ENCODE data around the gene CLEC10A.
"Not testable (repeated sequence)": the region's sequence is repeated elsewhere in the genome, so short reads cannot be mapped to it uniquely, and the experiment has no call there.

Gene CLEC10A

DNA sequence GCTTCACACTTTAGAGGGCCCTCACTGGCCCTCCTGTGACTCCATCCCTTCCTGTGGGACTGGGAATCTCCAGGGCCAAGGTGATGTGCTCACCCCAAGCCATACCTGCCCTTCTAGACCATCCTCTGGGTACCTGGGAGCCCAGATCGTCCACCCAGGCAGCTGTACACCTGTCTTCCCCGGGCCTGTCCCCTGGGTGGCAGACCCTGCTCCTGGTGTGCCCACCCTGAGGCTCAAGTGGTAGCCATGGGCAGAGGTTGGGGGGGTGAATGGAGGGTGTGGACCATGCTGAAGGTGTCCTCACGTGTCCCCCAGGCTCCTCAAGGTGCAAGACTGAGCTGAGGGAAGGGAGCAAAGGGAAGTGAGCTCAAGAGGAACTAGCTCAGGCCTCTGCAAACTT lies 9.3 kb downstream of the CLEC10A start:
- DNase-seq: no peak

DNA sequence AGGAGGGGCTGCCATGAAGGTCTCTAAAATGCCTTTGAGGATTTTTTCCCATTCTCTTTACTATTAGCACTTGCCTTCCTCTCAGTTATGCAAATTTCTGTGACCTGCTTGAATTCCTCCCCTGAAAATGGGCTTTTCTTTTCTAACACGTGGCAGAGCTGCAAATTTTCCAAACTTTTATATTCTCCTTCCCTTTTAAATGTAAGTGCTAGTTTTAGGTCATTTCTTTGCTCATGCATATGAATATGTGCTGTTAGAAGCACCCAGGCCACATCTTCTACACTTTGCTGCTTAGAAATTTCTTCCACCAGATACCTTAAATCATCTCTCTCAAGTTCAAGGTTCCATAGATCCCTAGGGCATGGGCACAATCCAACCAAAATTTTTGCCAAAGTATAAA lies 11.8 kb downstream of the CLEC10A start:
- DNase-seq: no peak

- DNase-seq: no peak
Observed at GRCh38 chr17:7067198-7067597, 12.9 kb downstream of the CLEC10A start.

DNA sequence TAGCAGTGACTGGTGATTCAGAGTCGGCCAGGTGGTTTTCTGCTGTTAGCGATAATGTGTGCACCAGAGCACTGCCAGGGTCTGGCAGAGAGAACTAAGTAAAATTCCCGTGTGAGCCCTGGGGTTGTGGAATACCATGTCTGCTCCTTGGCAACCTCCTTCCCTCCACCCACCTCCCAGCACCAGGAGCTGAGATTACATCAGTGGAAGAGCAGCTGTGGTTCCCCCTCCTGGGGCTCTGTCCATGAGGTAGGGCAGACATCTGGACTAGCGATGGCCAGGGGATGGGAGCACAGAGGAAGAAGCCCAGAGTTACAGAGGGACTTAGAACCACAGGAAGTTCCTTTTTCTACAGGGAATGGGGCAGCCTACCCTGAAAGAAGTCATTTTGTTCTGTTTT lies 15.8 kb downstream of the CLEC10A start:
- DNase-seq: no peak

- no peak for DNase-seq
Observed at GRCh38 chr17:7063518-7064094, 16.4 kb downstream of the CLEC10A start.

DNA sequence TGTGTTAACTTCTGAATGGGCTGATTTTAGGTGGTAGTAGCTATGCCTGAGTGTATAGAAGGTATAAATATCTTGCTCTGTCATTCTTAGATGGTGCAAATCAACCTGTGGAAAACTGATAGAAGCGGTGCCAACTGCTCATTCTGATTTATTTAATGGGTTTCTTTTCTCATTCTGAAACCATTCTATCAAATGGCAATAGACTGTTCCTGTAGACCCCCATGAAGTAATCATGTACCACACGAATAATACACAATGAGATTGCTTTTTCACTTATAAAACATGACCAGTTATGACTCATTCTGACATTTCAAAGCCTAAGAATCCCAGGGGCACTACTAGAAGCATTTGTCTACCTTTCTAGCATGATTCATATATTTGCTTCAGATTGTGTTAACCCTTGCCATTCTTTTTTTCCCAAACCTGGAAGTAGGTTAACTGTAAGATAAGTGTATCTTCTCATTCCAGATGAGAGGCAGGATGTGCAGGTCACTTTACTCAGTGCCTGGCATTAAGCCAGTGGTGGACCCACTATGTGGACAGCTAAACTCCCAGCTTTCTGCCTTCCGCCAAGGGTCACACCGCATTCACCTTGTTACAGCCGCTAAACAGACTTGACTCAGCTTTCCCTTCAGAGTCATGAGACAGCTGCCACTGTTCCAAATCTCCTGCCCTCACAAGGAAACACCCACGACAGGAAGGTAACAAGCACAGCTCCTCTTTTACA lies 19.7 kb downstream of the CLEC10A start:
- DNase-seq: no peak

GRCh38 chr17:7058831-7059447 lies 21.1 kb downstream of the CLEC10A start:
- no peak for DNase-seq

- no peak for DNase-seq
Observed at GRCh38 chr17:7056386-7056785, 23.7 kb downstream of the CLEC10A start.

GRCh38 chr17:7050583-7050982 lies 29.5 kb downstream of the CLEC10A start:
- DNase-seq: not testable (repeated sequence)

GRCh38 chr17:7048968-7049367 lies 31.1 kb downstream of the CLEC10A start:
- DNase-seq: no peak

DNA sequence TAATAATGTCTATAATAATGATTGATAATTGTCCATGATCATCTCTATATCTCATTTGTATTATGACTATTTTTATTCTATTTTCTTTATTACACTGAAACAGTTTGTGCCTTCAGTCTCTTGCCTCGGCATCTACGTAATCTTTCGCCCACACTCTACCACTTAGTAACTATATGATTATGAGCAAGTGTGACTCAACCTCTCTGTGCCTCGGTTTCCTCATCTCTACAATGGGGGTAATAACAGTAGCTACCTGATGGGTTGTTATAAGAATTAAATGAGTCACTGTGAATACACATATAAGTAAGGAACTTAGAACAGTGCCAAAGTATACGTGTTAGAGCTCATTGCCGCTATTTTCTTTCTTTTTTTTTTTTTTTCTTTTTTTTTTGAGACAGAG lies 32.5 kb downstream of the CLEC10A start:
- no peak for DNase-seq

GRCh38 chr17:7046725-7047397 lies 33.2 kb downstream of the CLEC10A start:
- DNase-seq: peak; percentile 59

DNA sequence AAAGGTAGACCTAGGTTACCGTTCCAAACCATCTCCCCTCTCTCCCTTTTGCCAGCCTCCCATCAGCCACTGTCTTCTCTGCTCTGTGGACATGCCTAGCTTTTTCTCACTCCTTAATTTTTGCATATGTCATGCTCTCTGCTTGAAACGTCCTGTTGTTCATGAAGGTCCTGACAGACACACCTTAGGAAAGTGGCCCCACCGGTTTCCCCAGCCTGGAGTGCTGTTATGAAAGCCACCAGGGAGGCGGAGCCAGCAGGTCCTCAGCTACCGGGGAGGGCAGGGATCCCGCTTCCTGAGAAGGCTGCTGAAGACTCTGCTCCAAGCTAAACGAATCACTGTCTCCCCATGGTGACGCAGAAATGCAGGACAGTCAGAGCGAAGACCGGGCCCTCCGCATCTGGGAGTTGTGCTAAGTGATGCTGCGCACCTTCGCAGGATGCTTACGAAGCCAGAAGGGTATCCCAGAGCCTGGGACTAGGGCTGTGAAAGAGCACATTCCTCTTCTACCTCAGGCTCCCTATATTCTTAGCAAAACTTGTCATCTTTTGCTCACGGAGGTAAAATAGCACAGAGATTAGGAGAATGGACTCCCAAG lies 33.8 kb downstream of the CLEC10A start:
- DNase-seq: peak; percentile 37

DNA sequence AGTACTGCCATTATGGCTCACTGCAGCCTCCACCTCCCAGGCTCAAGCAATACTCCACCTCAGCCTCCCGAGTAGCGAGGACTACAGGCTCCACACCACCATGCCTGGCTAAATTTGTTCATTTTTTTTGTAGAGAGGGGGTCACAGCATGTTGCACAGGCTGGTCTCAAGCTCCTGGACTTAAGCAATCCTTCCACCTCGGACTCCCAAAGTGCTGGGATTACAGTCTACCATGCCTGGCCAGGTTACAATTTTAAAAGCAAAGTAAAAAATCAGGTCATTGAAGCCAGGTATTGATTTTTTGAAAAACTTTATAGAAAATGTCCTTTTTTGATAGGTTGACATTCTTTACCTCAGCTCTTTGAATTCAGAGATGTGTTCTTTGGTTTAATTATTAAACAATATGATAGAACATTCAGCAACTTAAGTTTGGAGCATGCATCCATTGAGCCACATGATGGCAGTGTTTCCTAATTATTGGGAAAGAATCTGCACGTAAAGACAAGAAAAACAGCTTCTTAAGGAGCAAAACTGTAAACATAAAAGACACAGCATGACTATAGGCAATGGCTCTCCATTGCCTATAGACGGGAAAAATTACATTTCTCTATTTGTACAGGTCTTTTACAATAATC lies 34.4 kb downstream of the CLEC10A start:
- no peak for DNase-seq

DNA sequence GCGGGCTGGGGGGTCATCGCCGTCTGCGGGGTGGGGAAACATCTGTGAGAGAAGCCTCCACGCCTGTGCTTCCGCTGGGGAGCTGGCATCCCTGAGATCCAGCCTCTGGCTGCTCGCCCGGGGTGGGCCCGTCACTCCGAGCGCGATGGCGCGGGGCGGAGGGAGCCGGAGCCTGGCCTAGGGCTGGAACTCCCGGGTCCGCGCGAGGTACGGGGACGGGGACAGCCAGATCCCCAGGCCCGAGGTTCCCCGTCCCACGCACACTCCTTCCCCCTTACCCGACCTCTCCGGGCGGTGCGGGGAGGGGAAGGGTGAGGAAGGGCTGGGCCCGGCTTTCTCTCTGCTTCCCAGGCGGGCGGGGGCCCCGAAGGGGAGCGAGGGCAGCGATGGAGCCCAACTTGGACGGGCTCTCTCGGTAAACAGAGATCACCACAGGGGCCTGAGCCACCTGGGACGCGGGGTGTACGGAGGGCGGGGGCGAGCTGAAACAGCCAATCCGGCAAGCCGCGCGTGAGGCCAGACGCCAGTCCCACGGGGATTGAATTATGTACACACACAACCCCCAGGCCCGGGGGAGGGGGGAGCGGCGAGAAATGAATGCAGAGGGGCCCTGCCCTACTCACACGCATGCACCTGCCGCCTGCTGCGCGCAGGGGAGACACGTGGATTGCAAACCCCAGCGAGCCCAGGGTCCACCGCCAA lies 36.4 kb downstream of the CLEC10A start, which contains the start of gene SLC16A11:
SLC16A11 (minus strand) TSS at position 596 of the 702 bp plus-strand sequence; CDS start at position 17, 579 bp downstream.
- DNase-seq: peak; percentile 12

GRCh38 chr17:7043182-7043496 lies 36.9 kb downstream of the CLEC10A start:
- DNase-seq: no peak

GRCh38 chr17:7042501-7043181 lies 37.4 kb downstream of the CLEC10A start:
- DNase-seq: peak; percentile 12

DNA sequence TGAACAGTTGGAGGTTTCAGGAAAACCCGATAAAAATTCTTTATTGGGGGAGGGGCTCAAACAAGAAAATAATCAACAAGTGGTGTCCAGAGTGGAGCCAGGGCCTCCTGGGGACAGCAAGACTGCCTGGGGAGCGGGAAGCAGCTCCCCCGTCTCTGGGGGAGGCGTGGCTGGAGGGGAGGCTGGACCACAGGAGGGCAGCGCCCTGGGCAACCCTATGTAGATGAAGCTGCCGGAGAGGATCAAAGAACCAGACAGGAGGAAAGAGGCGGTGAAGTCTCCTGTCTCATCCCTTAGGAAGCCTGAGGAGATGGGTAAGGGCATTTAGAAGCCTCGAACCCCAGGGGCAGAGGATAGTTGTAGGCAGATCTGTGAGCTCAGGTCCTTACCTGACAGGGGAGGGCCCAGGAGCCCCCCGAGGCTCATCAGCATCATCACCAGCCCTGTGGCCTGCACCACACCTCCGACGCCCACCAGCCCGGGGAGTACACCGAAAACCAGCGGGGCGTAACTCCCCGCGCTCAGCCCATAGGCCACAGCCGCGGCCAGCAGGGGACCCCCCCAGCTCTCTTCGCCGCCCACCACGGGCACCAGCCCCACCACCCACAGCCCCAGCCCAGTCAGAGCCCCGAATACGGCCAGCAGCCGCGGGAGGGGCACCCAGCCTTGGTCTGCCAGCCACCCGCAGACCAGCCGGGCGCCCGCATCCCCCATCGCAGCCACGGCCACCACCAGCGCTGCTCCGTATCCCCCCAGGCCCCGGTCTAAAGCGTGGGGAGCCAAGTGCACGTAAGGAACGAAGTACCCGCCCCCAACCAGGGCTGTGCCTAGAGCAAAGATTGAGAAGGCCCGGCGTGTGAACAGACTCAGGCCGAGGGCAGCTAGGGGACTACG lies 38.2 kb downstream of the CLEC10A start:
- no peak for DNase-seq

GRCh38 chr17:7039832-7040231 lies 40.2 kb downstream of the CLEC10A start:
- no peak for DNase-seq

DNA sequence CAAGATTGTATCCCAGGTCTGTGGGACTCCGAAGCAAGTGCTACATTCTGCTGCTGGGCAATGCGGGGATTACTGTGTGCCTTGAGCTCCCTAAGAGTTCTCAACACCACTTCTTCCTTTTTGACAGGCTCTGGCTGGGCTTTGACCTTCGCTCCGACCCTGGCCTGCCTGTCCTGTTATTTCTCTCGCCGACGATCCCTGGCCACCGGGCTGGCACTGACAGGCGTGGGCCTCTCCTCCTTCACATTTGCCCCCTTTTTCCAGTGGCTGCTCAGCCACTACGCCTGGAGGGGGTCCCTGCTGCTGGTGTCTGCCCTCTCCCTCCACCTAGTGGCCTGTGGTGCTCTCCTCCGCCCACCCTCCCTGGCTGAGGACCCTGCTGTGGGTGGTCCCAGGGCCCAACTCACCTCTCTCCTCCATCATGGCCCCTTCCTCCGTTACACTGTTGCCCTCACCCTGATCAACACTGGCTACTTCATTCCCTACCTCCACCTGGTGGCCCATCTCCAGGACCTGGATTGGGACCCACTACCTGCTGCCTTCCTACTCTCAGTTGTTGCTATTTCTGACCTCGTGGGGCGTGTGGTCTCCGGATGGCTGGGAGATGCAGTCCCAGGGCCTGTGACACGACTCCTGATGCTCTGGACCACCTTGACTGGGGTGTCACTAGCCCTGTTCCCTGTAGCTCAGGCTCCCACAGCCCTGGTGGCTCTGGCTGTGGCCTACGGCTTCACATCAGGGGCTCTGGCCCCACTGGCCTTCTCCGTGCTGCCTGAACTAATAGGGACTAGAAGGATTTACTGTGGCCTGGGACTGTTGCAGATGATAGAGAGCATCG lies 41.8 kb downstream of the CLEC10A start:
- DNase-seq: no peak
